ENCODE data around the gene PAPPA2.

PAPPA2 gene

GRCh38 chr1:176794897-176795508 is 332.0 kb downstream of the PAPPA2 start:
- no peak for TF ChIP-seq CTCF (IDR thresholded peaks at IDR 0.05; ENCODE audit: insufficient read depth, low read length, poor library complexity, severe bottlenecking)
- H3K27me3 ChIP-seq (replicated peaks; ENCODE audit: control insufficient read depth, insufficient read depth, low read length) = no peaks in the 10 kb centered on the region
- H3K4me3 ChIP-seq (replicated peaks; ENCODE audit: low read depth, low read length) = no peak overlapping the region
- H3K36me3 ChIP-seq (ENCODE audit: control insufficient read depth, insufficient read depth, low read length) = no peaks in the 10 kb centered on the region
- no peak for DNase-seq (ENCODE audit: extremely low read depth, insufficient read length)

GRCh38 chr1:176795929-176796328 is 333.0 kb downstream of the PAPPA2 start:
- no peak overlapping the region for H3K4me3 ChIP-seq (replicated peaks; ENCODE audit: low read depth, low read length)
- no peak for TF ChIP-seq CTCF (IDR thresholded peaks at IDR 0.05; ENCODE audit: insufficient read depth, low read length, poor library complexity, severe bottlenecking)
- no peak for DNase-seq (ENCODE audit: extremely low read depth, insufficient read length)
- no peaks in the 10 kb centered on the region for H3K27me3 ChIP-seq (replicated peaks; ENCODE audit: control insufficient read depth, insufficient read depth, low read length)
- no peaks in the 10 kb centered on the region for H3K36me3 ChIP-seq (ENCODE audit: control insufficient read depth, insufficient read depth, low read length)

GRCh38 chr1:176796583-176796982 is 333.6 kb downstream of the PAPPA2 start:
- Histone ChIP-seq H3K4me3 (replicated peaks; ENCODE audit: low read depth, low read length) (no peak overlapping the region), H3K36me3 (ENCODE audit: control insufficient read depth, insufficient read depth, low read length) (no peaks in the 10 kb centered on the region), H3K27me3 (replicated peaks; ENCODE audit: control insufficient read depth, insufficient read depth, low read length) (no peaks in the 10 kb centered on the region)
- DNase-seq (ENCODE audit: extremely low read depth, insufficient read length) = no peak
- TF ChIP-seq CTCF (IDR thresholded peaks at IDR 0.05; ENCODE audit: insufficient read depth, low read length, poor library complexity, severe bottlenecking) = no peak

GRCh38 chr1:176799327-176799726 is 336.4 kb downstream of the PAPPA2 start:
- DNase-seq (ENCODE audit: extremely low read depth, insufficient read length) = no peak
- no peaks in the 10 kb centered on the region for H3K36me3 ChIP-seq (ENCODE audit: control insufficient read depth, insufficient read depth, low read length)
- TF ChIP-seq CTCF (IDR thresholded peaks at IDR 0.05; ENCODE audit: insufficient read depth, low read length, poor library complexity, severe bottlenecking) = no peak
- H3K27me3 ChIP-seq (replicated peaks; ENCODE audit: control insufficient read depth, insufficient read depth, low read length) = no peaks in the 10 kb centered on the region
- no peak overlapping the region for H3K4me3 ChIP-seq (replicated peaks; ENCODE audit: low read depth, low read length)

- Histone ChIP-seq H3K36me3 (ENCODE audit: control insufficient read depth, insufficient read depth, low read length) (no peaks in the 10 kb centered on the region), H3K27me3 (replicated peaks; ENCODE audit: control insufficient read depth, insufficient read depth, low read length) (no peaks in the 10 kb centered on the region), H3K4me3 (replicated peaks; ENCODE audit: low read depth, low read length) (no peak overlapping the region)
- DNase-seq (ENCODE audit: extremely low read depth, insufficient read length) = no peak
- no peak for TF ChIP-seq CTCF (IDR thresholded peaks at IDR 0.05; ENCODE audit: insufficient read depth, low read length, poor library complexity, severe bottlenecking)
These were observed 338.1 kb downstream of the PAPPA2 start for GRCh38 chr1:176800978-176801513.

All from GM06990 (cell line).